GM10847 (cell line): ENCODE data around the gene PRDM11.

Experiments used
- POLR2A ChIP-seq: IDR thresholded peaks from 2 replicates; pipeline ENCODE4 v1.6.1; 2011; ENCODE audit not compliant: insufficient read length; ENCODE audit errors: extremely low read depth

Gene PRDM11

DNA sequence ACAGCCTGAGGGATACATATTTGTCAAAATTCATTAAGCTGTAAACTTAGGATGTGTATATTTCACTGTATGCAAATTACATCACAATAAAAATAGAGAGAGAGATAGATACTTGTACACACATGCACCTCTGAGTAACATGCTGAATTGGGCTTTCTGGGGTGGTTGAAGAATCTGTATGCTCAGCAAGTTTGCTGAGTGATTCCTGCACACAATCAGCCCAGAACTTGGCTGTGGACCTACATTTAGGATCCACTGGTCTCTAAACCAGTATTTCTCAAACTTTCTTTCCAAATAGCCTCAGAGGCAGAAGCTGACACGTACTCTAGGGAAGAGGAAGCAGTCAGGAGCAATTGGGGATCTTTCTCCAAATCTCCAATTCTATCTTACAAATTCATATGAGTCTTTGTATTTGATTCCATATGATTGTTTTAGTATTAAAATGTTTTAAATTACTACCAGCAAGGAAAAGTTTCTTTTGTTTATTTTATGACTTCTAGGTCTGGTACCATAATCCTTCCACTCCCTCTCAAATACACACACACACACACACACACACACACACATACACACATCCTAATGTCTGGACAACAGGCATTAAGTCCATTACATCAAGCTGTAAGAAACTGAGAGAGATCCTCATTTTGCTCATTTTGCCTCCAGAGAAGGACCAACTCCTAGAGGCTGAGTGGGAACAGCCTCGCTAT is 119.7 kb downstream of the PRDM11 start:
- TF ChIP-seq POLR2A = no peak

DNA sequence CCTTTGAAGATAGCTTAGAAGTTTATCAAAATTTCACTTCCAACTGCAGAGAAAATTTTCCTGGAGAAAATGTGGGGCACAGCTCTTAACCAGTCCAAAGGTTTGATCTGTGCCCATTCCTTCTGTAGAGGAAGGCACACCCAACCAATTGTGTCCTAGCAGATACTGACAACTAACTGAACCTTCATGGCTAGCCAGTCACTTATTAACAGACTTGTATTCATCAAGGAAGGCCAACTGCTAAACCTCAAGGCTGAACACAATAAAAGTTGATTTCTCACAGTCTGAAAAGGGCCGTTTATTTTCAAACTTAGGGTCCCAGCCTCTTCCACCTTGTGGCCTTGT is 120.2 kb downstream of the PRDM11 start:
- TF ChIP-seq POLR2A = no peak

DNA sequence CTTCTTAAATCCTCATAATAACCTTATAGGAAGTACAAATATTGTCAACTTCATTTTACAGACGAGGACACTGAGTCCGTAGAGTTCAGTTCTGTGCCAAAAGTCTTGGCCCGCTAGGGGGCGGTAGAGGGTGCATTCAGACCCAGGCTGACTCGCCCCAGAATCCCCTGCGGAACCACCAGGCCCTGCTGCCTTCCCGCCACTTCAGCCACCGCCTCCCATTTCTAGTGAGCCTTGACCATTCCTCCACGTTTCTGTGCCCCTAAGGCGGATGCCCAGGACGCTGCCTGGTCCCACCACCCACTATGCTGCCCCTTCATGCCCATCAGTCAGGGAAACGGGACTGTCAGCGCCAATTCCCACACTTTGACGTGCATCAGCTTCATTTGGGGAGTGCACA is 120.6 kb downstream of the PRDM11 start:
- no peak for TF ChIP-seq POLR2A

DNA sequence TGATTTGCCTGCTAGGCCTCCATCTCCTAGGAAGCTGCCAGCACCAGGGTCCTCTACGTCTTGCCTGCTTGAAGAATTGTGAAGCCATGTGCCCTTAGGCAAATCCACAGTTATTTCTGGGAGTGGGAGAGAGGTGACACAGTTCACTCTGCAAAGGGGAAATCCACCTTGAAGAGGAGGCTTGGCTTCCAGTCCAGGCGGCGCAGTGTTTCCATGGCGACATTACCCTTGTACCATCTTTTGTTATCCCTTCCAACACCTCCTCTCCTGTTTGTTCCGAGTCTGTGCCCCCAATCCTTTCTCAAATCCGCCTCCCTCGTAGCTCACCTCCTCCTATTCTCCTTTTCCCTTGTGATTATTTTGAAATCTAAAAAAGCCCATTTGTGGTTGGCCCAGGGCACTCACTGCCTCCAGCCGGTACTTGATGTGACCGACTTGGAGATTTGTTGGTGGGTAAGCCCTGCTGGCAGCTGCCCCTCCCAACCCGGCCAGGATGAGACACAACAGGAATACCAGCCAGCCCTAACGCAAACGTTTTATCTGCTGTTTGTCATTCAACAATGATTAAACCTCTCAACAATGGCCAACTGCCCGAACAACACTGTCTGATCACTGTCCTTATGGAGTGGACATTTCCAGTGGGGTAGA is 121.3 kb downstream of the PRDM11 start:
- TF ChIP-seq POLR2A = no peak

DNA sequence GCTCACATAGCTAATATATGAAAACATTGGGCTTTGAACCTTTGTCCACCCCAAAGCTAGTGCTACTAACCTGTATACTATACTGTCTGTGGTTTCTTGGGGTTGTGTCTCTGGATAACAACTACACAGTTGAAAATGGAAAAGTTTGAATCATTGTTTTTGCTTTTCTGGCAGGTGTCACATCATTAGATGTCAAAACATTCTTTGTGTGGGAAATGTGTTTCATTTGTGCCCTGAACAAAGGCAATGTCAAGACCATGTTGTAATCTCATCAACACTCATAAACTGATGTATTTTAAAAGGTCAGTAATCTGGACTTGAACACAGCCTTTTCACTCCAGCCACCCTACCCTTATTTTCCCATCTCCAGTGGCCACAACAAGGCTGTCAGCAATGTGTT is 123.2 kb downstream of the PRDM11 start:
- TF ChIP-seq POLR2A = no peak

DNA sequence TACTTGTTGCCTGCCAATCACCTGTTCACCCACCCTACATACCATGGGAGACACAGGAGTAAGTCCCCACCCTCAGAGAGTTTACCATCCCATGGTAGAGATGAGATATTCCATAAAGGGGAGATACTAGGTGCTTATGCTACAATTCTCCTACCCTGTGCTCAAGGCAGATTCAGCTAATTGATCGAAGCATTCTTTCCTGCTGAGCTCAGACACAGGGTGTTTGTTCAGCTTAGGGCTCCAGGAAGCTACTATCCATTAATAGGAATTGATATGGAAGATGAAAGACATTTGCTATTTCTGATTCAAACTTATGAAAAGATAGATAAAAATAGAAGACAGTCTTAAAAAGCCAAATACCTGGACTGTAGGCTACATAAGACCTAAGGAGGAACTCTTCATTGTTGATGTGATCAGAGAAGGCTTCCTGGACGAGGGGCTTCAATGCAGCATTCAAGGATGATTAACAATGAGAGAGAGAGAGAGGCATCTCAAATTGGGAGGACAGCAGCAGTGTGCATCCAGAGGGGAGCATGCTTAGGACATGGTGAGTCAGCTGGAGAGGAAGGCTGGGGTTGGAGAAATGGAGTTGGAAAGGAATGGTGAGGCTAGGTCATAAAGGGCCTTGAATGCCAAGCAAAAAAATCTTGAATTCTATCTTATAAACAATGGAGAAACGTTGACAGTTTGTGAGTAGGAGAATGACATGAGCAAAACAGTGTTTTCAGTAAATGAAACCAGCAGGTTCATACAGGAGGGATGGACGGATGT is 124.7 kb downstream of the PRDM11 start:
- no peak for TF ChIP-seq POLR2A

DNA sequence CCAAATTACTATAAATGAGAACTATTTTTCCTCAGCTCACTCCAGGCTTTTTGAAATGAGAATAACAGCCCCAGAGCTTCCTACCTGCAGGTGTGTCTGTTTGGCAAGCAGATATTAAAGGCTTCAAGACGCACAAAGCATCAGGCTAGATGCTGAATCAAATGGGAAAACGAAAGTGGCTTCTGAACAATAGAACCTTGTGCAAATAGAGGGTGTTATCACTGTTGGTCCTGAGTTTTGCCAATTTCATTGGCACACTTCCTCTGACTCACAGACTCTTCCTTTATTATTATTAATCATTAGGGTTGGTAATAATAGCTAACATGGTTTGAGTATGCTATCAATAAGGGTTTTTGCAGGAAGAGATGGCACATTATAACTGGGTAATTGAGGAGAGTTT is 126.3 kb downstream of the PRDM11 start:
- TF ChIP-seq POLR2A = no peak

DNA sequence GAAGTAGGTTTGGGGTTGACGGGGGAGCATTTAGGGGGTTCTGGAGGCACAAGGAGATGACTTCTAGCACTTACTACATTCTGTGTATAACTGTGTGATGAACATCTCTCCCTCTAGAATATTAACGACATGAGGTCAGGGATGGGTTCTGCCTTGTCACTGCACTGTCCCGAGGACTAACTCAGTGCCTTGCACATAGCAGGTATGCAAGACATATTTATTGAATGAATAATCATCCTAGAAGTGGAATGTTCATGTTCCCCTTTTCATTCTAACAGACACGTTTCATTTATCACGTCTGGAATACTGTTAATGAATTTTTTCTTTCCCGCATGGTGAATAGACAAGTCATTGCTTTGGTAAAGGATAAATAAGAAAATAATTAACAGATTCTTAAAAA is 127.1 kb downstream of the PRDM11 start:
- no peak for TF ChIP-seq POLR2A

DNA sequence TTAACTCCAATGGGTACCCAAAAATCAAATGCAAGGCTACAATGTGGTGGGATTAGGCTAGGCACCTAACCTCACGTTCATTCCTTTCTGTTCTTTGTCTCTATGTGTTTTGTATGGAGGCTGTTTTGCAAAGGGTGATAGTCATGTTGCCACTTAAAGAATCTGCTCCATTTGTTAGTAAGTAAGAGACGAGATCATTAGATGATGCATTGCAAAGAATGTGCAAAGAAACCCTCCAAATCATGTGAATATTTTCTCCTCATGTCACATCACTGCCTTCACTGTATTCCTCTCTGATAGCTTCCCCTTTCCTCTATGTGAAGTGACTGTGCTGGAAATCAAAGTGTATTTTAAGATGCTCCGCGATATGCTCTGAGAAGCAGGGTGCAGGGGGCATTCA is 127.8 kb downstream of the PRDM11 start:
- TF ChIP-seq POLR2A = no peak

DNA sequence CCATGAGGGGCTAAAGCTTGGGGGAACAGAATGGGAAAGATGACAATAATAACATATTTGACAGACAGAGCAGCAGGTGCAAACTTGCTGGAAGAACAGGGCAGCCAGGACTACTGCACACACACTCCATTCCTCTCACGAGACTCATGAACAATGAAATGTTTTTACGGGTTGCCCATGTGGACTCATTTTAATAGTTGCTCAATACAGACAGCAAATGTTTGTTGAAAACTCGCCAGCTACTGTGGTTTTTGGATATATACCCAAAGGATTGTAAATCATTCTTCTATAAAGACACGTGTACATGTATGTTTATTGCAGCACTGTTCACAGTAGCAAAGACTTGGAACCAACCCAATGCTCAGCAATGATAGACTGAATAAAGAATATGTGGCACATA is 129.4 kb downstream of the PRDM11 start:
- no peak for TF ChIP-seq POLR2A

DNA sequence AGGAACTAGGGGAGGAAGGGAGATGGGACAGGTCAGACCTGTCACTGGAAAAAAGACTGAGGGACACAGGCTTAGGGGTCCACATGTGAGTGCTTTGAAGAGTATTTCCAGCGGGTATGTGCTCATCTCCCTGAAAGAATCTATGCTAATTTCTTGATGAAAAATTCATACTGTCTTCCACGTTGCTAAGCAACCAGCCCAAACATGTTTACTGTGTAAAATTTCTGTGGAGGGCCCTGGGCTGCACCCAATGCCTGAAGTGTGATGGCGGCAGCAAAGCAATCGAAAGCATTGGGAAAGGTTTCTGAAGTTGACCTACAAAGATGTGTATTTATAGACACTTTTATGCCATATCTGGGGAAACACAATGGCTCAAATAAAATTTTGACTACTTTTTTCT is 132.3 kb downstream of the PRDM11 start:
- TF ChIP-seq POLR2A = no peak

DNA sequence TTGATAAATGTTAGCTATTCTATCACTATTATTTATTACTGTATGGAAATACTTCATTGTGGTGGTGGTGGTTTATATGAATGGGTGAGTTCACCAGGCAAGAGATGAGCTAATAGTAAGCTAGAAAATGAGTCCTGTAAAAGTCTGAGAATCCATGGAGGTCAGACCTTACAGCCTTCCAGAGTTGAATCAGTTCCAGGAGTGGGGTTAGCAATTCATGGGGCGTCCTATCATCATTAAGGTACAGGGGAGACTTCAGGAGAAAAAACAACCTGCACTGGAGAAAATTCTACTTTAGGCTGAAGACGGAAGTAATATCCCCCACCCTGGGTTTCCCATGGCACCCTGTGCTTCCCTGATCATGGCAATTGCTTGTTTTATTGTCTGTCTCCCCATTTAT is 133.2 kb downstream of the PRDM11 start:
- no peak for TF ChIP-seq POLR2A

DNA sequence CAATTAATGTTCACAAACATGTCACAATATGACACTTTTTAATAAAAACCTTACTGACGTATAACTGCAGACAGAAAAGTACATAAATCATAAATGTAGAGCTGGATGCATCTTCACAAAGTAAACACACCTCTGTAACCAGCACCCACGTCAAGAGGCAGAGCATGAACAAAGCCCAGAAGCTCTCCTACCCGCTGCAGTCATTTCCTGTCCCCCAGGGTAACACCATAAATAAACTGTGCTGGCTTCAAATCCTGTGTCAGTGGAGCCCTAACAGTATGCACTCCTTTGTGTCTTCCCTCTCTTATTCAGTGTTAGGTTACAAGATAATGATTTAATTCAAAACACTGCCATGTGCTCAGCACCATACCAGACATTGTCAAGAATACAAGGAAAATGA is 134.0 kb downstream of the PRDM11 start:
- no peak for TF ChIP-seq POLR2A

DNA sequence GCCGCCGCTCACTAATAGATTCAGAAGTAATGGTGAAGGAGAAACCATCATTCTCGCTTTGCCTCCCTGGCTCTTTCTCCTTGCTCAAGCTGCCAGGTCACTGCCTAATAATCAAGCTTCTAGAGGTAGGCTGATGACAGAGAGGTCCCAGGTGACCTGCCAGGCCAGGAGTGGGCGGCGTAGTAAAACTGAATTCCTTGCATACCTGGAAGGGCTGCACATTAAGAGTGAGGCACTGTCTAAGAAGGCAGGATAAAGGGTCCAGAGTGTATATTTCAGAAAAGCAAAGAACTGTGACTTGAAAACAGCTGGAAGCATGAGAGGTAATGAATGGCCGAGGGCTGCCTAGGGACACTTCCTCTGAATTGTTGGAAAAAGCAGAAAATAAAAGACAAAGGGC is 135.6 kb downstream of the PRDM11 start:
- TF ChIP-seq POLR2A = no peak
